ENCODE data around the gene TSPAN10.
A peak's percentile ranks its signal among the peaks of the same experiment; 100 is the strongest.

The TSPAN10 gene

GRCh38 chr17:81635973-81636504 lies 957 bp upstream of the TSPAN10 start:
- DNase-seq = no peak

- DNase-seq = no peak
Measured at GRCh38 chr17:81638683-81639082, 1.7 kb downstream of the TSPAN10 start.

- DNase-seq = no peak
Measured at GRCh38 chr17:81640011-81640410, 3.0 kb downstream of the TSPAN10 start.

GRCh38 chr17:81641825-81642489 lies 5.0 kb downstream of the TSPAN10 start:
- DNase-seq = no peak

GRCh38 chr17:81644496-81644895 lies 7.5 kb downstream of the TSPAN10 start:
- DNase-seq = no peak

GRCh38 chr17:81644976-81645952 lies 8.3 kb downstream of the TSPAN10 start:
- no peak for DNase-seq

- no peak for DNase-seq
Measured at GRCh38 chr17:81646869-81647600, 10.0 kb downstream of the TSPAN10 start.

- no peak for DNase-seq
Measured at GRCh38 chr17:81647640-81648012, 10.6 kb downstream of the TSPAN10 start.

- no peak for DNase-seq
Measured at GRCh38 chr17:81648013-81648706, 11.2 kb downstream of the TSPAN10 start.

- DNase-seq = no peak
Measured at GRCh38 chr17:81648707-81649085, 11.7 kb downstream of the TSPAN10 start.

- DNase-seq = no peak
Measured at GRCh38 chr17:81650951-81651350, 14.0 kb downstream of the TSPAN10 start.

- DNase-seq = no peak
Measured at GRCh38 chr17:81651692-81652091, 14.7 kb downstream of the TSPAN10 start.

- DNase-seq = peak in 1 of 2 experiments; percentile 49
Measured at GRCh38 chr17:81652906-81653771, 16.1 kb downstream of the TSPAN10 start.

- DNase-seq = no peak
Measured at GRCh38 chr17:81655378-81656117, 18.6 kb downstream of the TSPAN10 start.

- no peak for DNase-seq
Measured at GRCh38 chr17:81656118-81656743, 19.2 kb downstream of the TSPAN10 start, which contains the start of gene PDE6G. TSS of gene PDE6G (minus strand) at chr17:81656542. CDS start at chr17:81653305, 3,237 bp downstream.

GRCh38 chr17:81656835-81657234 lies 19.8 kb downstream of the TSPAN10 start:
- DNase-seq = no peak

GRCh38 chr17:81659038-81659437 lies 22.0 kb downstream of the TSPAN10 start:
- no peak for DNase-seq

- no peak for DNase-seq
Measured at GRCh38 chr17:81660441-81660840, 23.4 kb downstream of the TSPAN10 start.

GRCh38 chr17:81662002-81662401 lies 25.0 kb downstream of the TSPAN10 start:
- no peak for DNase-seq

- DNase-seq = peak; percentile 54 to 56
Measured at GRCh38 chr17:81664051-81664470, 27.1 kb downstream of the TSPAN10 start.
